Activated CD4-positive, alpha-beta T cell treated with anti-CD3 and anti-CD28 coated beads for 1 hour (primary cell): Measurements from ENCODE around the gene PPP5C.
"Not testable (repeated sequence)": the region's sequence is repeated elsewhere in the genome, so short reads cannot be mapped to it uniquely, and the experiment has no call there.

Experiments used
- DNase-seq: peaks from one replicate; pipeline ENCODE4 v3.0.0-alpha.2; 2020

Gene PPP5C

GRCh38 chr19:46386996-46387712 is 40.3 kb downstream of the PPP5C start:
- no peak for DNase-seq

- no peak for DNase-seq
Observed at GRCh38 chr19:46387713-46388130, 40.8 kb downstream of the PPP5C start.

DNA sequence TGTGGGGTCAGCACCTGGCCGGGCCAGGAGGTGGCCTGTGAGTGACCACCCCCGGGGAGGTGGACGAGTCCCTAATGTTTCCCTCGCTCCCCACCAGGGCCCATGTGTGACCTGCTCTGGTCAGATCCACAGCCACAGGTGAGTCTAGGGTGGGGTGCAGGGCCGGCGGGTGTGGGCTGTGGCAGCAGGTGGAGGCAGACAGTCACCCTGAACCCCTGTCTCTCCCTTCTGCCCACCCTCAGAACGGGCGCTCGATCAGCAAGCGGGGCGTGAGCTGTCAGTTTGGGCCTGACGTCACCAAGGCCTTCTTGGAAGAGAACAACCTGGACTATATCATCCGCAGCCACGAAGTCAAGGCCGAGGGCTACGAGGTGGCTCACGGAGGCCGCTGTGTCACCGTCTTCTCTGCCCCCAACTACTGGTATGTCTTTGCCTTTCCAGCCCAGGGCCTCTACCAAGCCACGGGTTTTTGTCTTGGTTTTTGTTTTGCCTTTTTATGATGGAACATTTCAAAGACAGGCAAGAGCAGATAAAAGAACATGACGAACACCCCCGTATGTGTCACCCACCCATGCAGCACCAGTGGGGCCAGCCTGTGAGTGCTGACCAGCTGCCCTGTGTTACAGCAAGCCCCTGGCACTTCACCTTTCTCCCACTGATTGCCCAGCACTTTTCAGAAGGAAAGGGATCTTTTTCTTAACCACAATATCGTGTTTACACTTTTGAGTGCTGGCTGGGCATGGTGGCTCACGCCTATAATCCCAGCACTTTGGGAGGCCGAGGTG is 41.6 kb downstream of the PPP5C start:
- DNase-seq, result no peak

- DNase-seq, result no peak
Observed at GRCh38 chr19:46390121-46390858, 43.4 kb downstream of the PPP5C start.

- DNase-seq, result no peak
Observed at GRCh38 chr19:46390866-46391265, 44.0 kb downstream of the PPP5C start.

GRCh38 chr19:46391296-46392251 is 44.7 kb downstream of the PPP5C start:
- DNase-seq, result no peak

DNA sequence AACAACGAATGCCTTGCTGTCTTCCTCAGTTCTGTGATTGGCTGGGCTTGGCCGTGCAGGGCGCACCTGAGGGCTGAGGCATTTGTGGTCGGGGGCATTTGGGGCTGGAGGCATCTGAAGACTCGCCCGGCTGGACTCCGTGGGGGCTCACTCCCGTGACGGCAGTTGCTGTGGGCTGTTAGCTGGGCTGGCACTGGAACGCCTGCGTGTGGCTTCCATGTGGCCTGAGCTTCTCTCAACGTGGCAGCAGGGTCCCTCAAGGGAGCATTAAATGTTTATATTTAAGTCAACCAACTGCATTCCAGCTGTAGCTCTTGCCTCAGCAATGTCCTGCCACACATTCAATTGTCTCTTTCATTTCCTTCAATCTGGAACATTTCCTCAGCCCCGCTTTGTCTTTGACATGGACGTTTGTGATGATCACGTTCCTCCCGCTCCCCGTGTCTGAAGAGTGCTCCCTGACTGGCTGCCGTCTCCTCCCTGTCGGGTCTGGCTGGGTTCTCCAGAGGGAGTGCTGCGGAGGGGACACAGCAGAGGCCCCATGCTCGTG is 45.4 kb downstream of the PPP5C start:
- DNase-seq, result no peak

DNA sequence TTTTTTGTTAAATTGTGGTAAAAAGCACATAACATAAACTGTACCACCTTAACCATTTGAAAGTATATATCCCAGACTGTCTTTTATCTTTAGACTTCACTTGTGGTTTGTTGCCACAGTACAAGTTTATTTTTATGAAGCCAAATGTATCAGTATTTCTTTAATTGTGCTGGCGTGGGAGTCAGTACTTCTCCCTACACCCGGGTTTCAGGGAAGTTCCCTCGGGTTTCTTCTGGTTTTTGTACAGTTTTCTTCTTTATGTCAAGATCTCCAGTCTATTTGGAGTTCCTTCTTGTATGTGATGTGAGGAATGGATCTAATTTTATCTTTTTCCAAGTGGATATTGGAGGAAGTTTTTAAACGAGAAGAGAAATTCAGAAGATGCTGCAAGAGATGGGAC is 46.0 kb downstream of the PPP5C start:
- no peak for DNase-seq

DNA sequence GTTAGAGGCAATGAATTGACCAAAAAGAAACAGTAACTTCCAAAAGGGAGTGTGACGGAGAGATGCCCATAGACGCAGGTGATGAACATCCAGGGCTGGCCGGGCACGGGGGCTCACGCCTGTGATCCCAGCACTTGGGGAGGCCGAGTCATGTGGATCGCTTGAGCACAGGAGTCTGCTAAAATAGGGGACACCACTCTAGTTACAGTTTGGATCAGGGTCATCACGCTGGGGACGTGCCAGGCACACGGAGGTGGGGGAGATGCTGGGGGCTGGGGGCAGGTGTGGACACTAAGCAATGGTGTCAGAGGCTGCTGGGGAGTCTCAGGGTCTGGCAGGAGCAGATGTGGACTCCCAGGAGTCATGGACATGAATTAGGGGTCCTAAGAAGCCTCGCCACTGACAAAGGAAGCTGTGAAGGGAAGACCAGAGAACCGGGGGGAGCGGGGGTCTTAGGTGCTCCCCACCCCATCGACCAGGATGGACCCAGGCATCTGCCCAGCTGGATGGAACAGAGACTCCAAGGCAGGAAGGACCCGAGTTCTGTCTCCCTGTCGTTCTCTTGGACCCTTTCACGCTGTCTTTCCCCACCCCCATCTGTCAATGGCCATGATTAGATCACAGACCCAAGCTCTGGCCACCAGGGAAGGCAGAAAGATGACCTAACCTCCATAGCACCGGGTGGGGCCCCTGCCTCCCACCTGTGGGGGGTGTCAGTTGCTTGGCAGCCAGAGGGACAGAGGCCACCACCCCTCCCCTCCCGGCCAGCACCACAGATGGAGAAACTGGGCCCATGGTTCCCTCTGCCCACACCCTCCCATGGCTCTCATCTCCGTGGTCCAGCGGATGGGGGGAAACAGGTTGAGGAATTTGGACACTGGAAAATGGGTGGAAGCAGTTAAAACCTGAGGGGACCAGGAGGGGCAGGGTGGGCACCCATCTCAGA is 46.8 kb downstream of the PPP5C start:
- DNase-seq, result no peak

- no peak for DNase-seq
Observed at GRCh38 chr19:46394402-46394797, 47.5 kb downstream of the PPP5C start.

- not testable (repeated sequence) for DNase-seq
Observed at GRCh38 chr19:46397801-46398479, 51.1 kb downstream of the PPP5C start.

DNA sequence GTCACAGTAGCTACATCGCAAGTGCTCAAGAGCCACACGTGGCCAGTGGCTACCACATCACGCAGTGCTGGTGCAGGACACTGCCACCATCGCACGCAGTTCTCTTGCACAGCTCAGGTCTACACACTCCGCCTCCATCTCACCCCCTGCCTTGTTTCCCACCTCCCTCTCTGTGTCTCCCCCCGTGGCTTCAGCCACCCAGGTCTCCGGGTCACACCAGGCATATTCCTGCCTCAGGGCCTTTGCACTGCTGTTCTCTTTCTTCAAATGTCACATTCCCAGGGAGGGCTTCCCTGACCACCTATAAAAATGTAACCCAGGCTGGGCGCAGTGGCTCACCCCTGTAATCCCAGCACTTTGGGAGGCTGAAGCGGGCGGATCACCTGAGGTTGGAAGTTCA is 55.8 kb downstream of the PPP5C start:
- DNase-seq, result no peak

DNA sequence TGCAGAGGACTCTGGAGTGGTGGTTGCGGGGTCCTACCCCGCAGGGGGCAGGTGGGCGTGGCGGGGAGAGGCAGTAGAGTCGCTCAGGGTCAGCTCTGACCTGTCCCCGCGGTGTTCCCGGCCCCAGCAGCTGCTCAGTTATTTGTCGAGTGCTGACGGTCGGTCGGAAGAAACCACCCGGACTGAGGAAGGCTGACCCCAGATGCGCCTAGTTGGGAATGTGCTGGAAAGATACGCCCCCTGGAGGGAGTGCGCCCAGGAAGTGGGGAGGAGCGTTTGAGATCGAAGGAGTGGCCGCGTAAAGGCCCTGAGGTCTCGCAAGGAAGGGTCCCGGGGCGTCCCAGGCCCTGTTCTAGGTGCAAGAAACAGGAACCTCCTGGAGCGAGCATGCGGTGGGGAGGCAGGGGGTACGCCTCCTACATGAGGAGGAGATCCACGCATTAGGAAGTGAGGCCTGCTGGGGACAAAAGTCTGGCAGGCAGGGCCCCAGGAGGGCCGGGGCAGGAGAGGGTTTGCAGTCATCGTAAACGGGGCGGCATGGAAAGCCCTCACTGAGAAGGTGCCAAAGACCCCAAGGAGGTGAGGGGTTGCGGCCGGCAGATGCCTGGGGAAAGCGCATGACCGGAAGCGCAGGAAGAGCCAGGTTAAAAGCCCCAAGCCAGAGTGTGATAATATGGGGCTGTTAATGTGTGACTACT is 57.3 kb downstream of the PPP5C start:
- DNase-seq, result no peak

DNA sequence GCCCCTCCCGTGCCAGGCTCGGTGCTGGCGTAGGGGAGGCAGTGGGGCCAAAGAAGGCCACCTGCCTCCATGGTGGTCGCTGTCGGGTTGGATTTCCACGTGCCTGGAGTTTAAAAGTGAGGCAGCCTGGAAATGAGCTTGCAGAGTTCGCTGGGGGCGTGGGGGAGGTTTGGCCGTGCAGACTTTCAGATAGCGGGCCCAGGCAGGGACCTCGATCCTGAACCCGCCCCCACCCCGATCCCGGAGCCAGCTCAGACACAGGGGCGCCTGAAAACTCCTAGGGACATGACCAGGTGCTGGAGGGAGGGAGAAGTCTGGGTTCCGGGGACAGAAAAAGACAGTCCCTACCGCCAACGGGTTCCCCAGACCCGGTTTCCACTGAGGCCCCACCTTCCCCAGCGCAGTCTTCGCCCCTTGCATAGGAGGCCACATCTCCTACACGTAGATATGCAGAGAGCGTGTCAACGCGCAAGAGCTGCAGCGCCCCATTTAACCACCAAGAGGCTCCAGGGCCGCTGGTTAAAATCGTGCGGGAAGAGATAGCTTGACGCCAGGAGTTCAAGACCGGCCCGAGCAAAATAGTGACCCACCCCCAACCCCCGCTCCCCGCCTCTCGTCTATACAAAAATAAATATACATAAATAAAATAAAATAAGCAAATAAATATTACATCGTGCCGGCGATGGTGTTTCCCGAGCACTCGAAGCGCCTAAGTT is 58.0 kb downstream of the PPP5C start:
- DNase-seq, result no peak

DNA sequence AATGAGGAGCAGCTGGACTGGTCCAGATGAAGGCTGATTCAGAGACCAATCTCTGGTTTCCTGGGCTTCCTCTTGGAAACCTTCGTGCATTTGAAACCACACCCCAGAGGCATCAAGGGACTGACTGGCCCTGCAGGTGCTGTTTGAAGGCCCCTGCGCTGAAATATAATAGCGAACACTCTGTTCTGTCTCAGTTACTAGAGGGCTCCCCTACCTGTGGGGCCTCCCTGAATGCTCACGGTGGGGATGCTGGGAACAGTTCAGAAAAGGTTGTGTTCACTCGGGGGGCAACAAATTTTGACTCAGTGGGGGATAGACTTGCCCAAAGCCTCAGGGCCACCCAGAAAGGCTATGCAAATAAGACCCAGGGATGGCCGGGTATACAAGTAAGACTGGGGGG is 60.1 kb downstream of the PPP5C start:
- no peak for DNase-seq

GRCh38 chr19:46407856-46408663 is 61.2 kb downstream of the PPP5C start:
- no peak for DNase-seq

- DNase-seq, result no peak
Observed at GRCh38 chr19:46408664-46409039, 61.8 kb downstream of the PPP5C start.

DNA sequence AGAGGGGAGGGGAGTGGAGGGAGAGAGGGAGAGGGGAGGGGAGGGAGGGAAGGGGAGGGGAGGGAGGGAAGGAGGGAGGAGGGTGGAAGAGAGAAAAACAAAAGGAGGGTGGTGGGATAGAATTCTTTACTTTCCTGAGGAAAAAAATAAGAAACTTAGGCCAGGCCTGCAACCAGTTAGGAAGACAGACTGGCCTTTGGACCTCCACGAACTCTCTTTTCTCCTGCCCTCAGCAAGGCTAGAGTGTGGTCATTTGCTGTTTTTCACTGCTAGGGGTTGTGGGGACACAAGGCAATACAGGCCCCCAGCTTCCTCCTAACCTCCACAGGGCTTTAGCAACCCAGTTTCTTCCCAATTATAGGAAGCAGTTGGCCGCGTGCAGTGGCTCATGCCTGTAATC is 62.3 kb downstream of the PPP5C start:
- no peak for DNase-seq
